ENCODE data around the gene INPP5F.
"Not testable (repeated sequence)": the region's sequence is repeated elsewhere in the genome, so short reads cannot be mapped to it uniquely, and the experiment has no call there.

The INPP5F gene

GRCh38 chr10:119705434-119705831 lies 20.4 kb upstream of the INPP5F start:
- no peak for DNase-seq (ENCODE audit: low read depth)

- no peak for DNase-seq (ENCODE audit: low read depth)
Measured at GRCh38 chr10:119706521-119707278, 19.1 kb upstream of the INPP5F start.

GRCh38 chr10:119707331-119707730 lies 18.5 kb upstream of the INPP5F start:
- not testable (repeated sequence) for DNase-seq (ENCODE audit: low read depth)

GRCh38 chr10:119710935-119711334 lies 14.9 kb upstream of the INPP5F start:
- DNase-seq (ENCODE audit: low read depth) = not testable (repeated sequence)

- DNase-seq (ENCODE audit: low read depth) = no peak
Measured at GRCh38 chr10:119713744-119714483, 11.9 kb upstream of the INPP5F start.

- DNase-seq (ENCODE audit: low read depth) = no peak
Measured at GRCh38 chr10:119714484-119714816, 11.4 kb upstream of the INPP5F start.

- DNase-seq (ENCODE audit: low read depth) = no peak
Measured at GRCh38 chr10:119715628-119716505, 10.0 kb upstream of the INPP5F start.

- no peak for DNase-seq (ENCODE audit: low read depth)
Measured at GRCh38 chr10:119723161-119723560, 2.7 kb upstream of the INPP5F start.

GRCh38 chr10:119723624-119724023 lies 2.2 kb upstream of the INPP5F start:
- no peak for DNase-seq (ENCODE audit: low read depth)

GRCh38 chr10:119724593-119725516 lies 995 bp upstream of the INPP5F start:
- no peak for DNase-seq (ENCODE audit: low read depth)

- DNase-seq (ENCODE audit: low read depth) = no peak
Measured at GRCh38 chr10:119725517-119725827, 378 bp upstream of the INPP5F start.

- DNase-seq (ENCODE audit: low read depth) = no peak
Measured at GRCh38 chr10:119726676-119727261, 919 bp downstream of the INPP5F start.

GRCh38 chr10:119728172-119728800 lies 2.4 kb downstream of the INPP5F start:
- DNase-seq (ENCODE audit: low read depth) = no peak

- no peak for DNase-seq (ENCODE audit: low read depth)
Measured at GRCh38 chr10:119734396-119735332, 8.8 kb downstream of the INPP5F start.

GRCh38 chr10:119735451-119735850 lies 9.6 kb downstream of the INPP5F start:
- no peak for DNase-seq (ENCODE audit: low read depth)

- no peak for DNase-seq (ENCODE audit: low read depth)
Measured at GRCh38 chr10:119736220-119736619, 10.4 kb downstream of the INPP5F start.

- DNase-seq (ENCODE audit: low read depth) = no peak
Measured at GRCh38 chr10:119737039-119737663, 11.3 kb downstream of the INPP5F start.

- no peak for DNase-seq (ENCODE audit: low read depth)
Measured at GRCh38 chr10:119737823-119738222, 12.0 kb downstream of the INPP5F start.

GRCh38 chr10:119738962-119739361 lies 13.1 kb downstream of the INPP5F start:
- no peak for DNase-seq (ENCODE audit: low read depth)

Data from activated gamma-delta T cell treated with anti-CD3 and anti-CD28 coated beads, Interleukin-2, amount 50 U/mL, for 16 hours (primary cell).